IMR-90 (cell line): ENCODE measurements around the gene APOBEC3B.

ENCODE experiments used
- BHLHE40 ChIP-seq: fragments of 150-350 bp; IDR thresholded peaks from 2 replicates; pipeline ENCODE4 v1.6.1; 2016; ENCODE audit warnings: mild to moderate bottlenecking, low read depth, low read length
- CEBPB ChIP-seq: IDR thresholded peaks from 2 replicates; pipeline ENCODE4 v1.6.1; 2012; ENCODE audit warnings: low read depth, low read length, improper control_type of control experiment
- CHD1 ChIP-seq: IDR thresholded peaks from 2 replicates; pipeline ENCODE4 v1.6.1; 2012; ENCODE audit warnings: low read depth, low read length, improper control_type of control experiment
- CTCF ChIP-seq: conservative IDR thresholded peaks from 2 replicates; pipeline ENCODE4 v1.5.1; 2012; ENCODE audit warnings: mild to moderate bottlenecking, low read depth, low read length, improper control_type of control experiment
- ELK1 ChIP-seq: fragments of 150-350 bp; IDR thresholded peaks from 2 replicates; pipeline ENCODE4 v1.6.1; 2016; ENCODE audit warnings: low read depth, mild to moderate bottlenecking, low read length, moderate library complexity, borderline replicate concordance
- MAZ ChIP-seq: IDR thresholded peaks from 2 replicates; pipeline ENCODE4 v1.6.1; 2012; ENCODE audit warnings: low read depth, mild to moderate bottlenecking, low read length, improper control_type of control experiment, moderate library complexity, borderline replicate concordance
- MXI1 ChIP-seq: IDR thresholded peaks from 2 replicates; pipeline ENCODE4 v1.6.1; 2012; ENCODE audit warnings: low read depth, mild to moderate bottlenecking, low read length, moderate library complexity, borderline replicate concordance
- POLR2A ChIP-seq: IDR thresholded peaks from 2 replicates; pipeline ENCODE4 v1.6.1; 2012; ENCODE audit warnings: mild to moderate bottlenecking, low read depth, low read length
- RAD21 ChIP-seq: IDR thresholded peaks from 2 replicates; pipeline ENCODE4 v1.6.1; 2012; ENCODE audit warnings: low read length, improper control_type of control experiment
- RFX5 ChIP-seq: IDR thresholded peaks from 2 replicates; pipeline ENCODE4 v1.8.0; 2012; ENCODE audit warnings: low read depth, mild to moderate bottlenecking, low read length, moderate library complexity
- SMC3 ChIP-seq: fragments of 150-350 bp; IDR thresholded peaks from 2 replicates; pipeline ENCODE4 v1.6.1; 2016; ENCODE audit warnings: low read depth, mild to moderate bottlenecking, antibody characterized with exemption, low read length, moderate library complexity
- USF2 ChIP-seq: fragments of 150-350 bp; IDR thresholded peaks from 2 replicates; pipeline ENCODE4 v1.6.1; 2017; ENCODE audit warnings: mild to moderate bottlenecking, antibody characterized with exemption, low read length, low read depth

- TF ChIP-seq CEBPB (no peak), POLR2A (no peak), CHD1 (no peak), CTCF (no peak), RAD21 (no peak), MAZ (no peak), ELK1 (no peak), USF2 (no peak), MXI1 (no peak), BHLHE40 (no peak), RFX5 (no peak), SMC3 (no peak)
Observed at GRCh38 chr22:38965614-38966379, 16.4 kb upstream of the APOBEC3B start.
